HepG2 (cell line): Measurements from ENCODE around the gene SOBP. TPM values are rescaled to one million over a fixed set of nuclear protein-coding genes. Genes with fewer than 3 reads are reported as not detected.

Experiments used
- ATRX ChIP-seq: sonication (generic); formaldehyde crosslinking; IDR thresholded peaks from 2 replicates; pipeline ENCODE4 v1.4.0; 2020; ENCODE audit warnings: missing genetic modification reagents, borderline replicate concordance
- CBX5 ChIP-seq: sonication (generic); formaldehyde crosslinking; IDR thresholded peaks from 2 replicates; pipeline ENCODE4 v1.4.0; 2020; ENCODE audit warnings: missing genetic modification reagents, borderline replicate concordance
- DR1 ChIP-seq: sonication (generic); formaldehyde crosslinking; IDR thresholded peaks from 2 replicates; pipeline ENCODE4 v1.8.0; 2021; ENCODE audit warnings: mild to moderate bottlenecking, missing genetic modification reagents, inconsistent platforms
- GABPA ChIP-seq, 2 experiments: IDR thresholded peaks; 2 replicates each; pipeline ENCODE4 v1.6.1; 2011 to 2016; ENCODE audit warnings: low read depth in 2 of 2, low read length in 1 of 2, missing biosample characterization in 1 of 2, missing genetic modification characterization in 1 of 2
- KLF6 ChIP-seq: IDR thresholded peaks from 2 replicates; pipeline ENCODE4 v1.8.0; 2016; ENCODE audit warnings: missing biosample characterization, missing genetic modification reagents
- KMT2B ChIP-seq: IDR thresholded peaks from 2 replicates; pipeline ENCODE4 v1.6.1; 2016; ENCODE audit warnings: missing genetic modification reagents, missing compliant biosample characterization
- PAWR ChIP-seq: sonication (generic); formaldehyde crosslinking; IDR thresholded peaks from 2 replicates; pipeline ENCODE4 v1.4.0; 2020; ENCODE audit warnings: missing genetic modification reagents, mild to moderate bottlenecking, borderline replicate concordance
- PLRG1 ChIP-seq: fragments of 450-650 bp; conservative IDR thresholded peaks from 2 replicates; pipeline ENCODE4 v1.6.1; 2016
- POLR2G ChIP-seq: fragments of 200-400 bp; formaldehyde crosslinking; IDR thresholded peaks from 2 replicates; pipeline ENCODE4 v1.6.1; 2018; ENCODE audit warnings: mild to moderate bottlenecking, low read depth, low read length, moderate library complexity
- SRSF4 ChIP-seq: fragments of 200-400 bp; formaldehyde crosslinking; IDR thresholded peaks from one replicate; pipeline ENCODE4 v1.6.1; 2018; ENCODE audit warnings: mild to moderate bottlenecking, low read depth, low read length, moderate library complexity; ENCODE audit not compliant: poor library complexity, severe bottlenecking
- STAT5B ChIP-seq: sonication (generic); formaldehyde crosslinking; IDR thresholded peaks from 2 replicates; pipeline ENCODE4 v1.4.0; 2020; ENCODE audit warnings: missing genetic modification reagents
- TBP ChIP-seq: sonication (generic); formaldehyde crosslinking; IDR thresholded peaks from 2 replicates; pipeline ENCODE4 v1.5.0; 2020; ENCODE audit warnings: missing genetic modification reagents
- ZMYM4 ChIP-seq: sonication (generic); formaldehyde crosslinking; IDR thresholded peaks from 2 replicates; pipeline ENCODE4 v1.8.1; 2023; ENCODE audit warnings: mild to moderate bottlenecking, missing genetic modification reagents
- ZNF230 ChIP-seq: sonication (generic); formaldehyde crosslinking; IDR thresholded peaks from 2 replicates; pipeline ENCODE4 v1.4.0; 2020; ENCODE audit warnings: mild to moderate bottlenecking, missing genetic modification reagents
- ZNF382 ChIP-seq: sonication (generic); formaldehyde crosslinking; IDR thresholded peaks from 2 replicates; pipeline ENCODE4 v1.5.0; 2020; ENCODE audit warnings: missing genetic modification reagents, mild to moderate bottlenecking, borderline replicate concordance
- ZNF839 ChIP-seq: sonication (generic); formaldehyde crosslinking; IDR thresholded peaks from 2 replicates; pipeline ENCODE4 v1.4.0; 2020; ENCODE audit warnings: missing genetic modification reagents, mild to moderate bottlenecking, borderline replicate concordance
- polyA plus RNA-seq, 8 experiments: library from polyadenylated mRNA; depleted of rRNA in 3 of 8; stranded (reverse) in 7 of 8; unstranded in 1 of 8; fragments of >200 nt; fragmentation: Illumina TruSeq in 4 of 8; extraction: Trizol in 4 of 8; gene quantifications; 2 replicates each; pipeline versions ENCODE4 v1.2.1 to v1.2.3, GENCODE V29; 2011 to 2016; ENCODE audit warnings: low read depth in 4 of 8, missing spikeins in 1 of 8, mixed read lengths in 1 of 8; ENCODE audit not compliant: insufficient read depth in 1 of 8
- total RNA-seq, 5 experiments: library from RNA; depleted of rRNA; stranded (reverse); fragments of >200 nt; fragmentation: Illumina TruSeq; extraction: Trizol; gene quantifications; 2 replicates each; pipeline ENCODE4 v1.2.3, GENCODE V29; 2016; ENCODE audit warnings: low read depth in 1 of 5
- TF ChIP-seq, protein P1 (sequence below): sonication (generic); formaldehyde crosslinking; IDR thresholded peaks from 2 replicates; pipeline ENCODE4 v1.4.0; 2020; ENCODE audit warnings: missing genetic modification reagents
- TF ChIP-seq, protein P2 (sequence below): sonication (generic); formaldehyde crosslinking; IDR thresholded peaks from 2 replicates; pipeline ENCODE4 v1.5.0; 2020; ENCODE audit warnings: mild to moderate bottlenecking, missing genetic modification reagents, moderate library complexity
- TF ChIP-seq, protein P3 (sequence below): IDR thresholded peaks from 2 replicates; pipeline ENCODE4 v1.6.1; 2016; ENCODE audit warnings: control low read depth
- TF ChIP-seq, protein P4 (sequence below): sonication (generic); formaldehyde crosslinking; IDR thresholded peaks from 2 replicates; pipeline ENCODE4 v1.8.1; 2023; ENCODE audit warnings: mild to moderate bottlenecking, moderate library complexity, missing genetic modification reagents

Gene SOBP
- total and polyA plus RNA-seq, 2 of the 13 experiments (the other 11 are each of a cell fraction or from before 2014, with no cell fraction given), result 1.5 to 6.9 TPM

DNA sequence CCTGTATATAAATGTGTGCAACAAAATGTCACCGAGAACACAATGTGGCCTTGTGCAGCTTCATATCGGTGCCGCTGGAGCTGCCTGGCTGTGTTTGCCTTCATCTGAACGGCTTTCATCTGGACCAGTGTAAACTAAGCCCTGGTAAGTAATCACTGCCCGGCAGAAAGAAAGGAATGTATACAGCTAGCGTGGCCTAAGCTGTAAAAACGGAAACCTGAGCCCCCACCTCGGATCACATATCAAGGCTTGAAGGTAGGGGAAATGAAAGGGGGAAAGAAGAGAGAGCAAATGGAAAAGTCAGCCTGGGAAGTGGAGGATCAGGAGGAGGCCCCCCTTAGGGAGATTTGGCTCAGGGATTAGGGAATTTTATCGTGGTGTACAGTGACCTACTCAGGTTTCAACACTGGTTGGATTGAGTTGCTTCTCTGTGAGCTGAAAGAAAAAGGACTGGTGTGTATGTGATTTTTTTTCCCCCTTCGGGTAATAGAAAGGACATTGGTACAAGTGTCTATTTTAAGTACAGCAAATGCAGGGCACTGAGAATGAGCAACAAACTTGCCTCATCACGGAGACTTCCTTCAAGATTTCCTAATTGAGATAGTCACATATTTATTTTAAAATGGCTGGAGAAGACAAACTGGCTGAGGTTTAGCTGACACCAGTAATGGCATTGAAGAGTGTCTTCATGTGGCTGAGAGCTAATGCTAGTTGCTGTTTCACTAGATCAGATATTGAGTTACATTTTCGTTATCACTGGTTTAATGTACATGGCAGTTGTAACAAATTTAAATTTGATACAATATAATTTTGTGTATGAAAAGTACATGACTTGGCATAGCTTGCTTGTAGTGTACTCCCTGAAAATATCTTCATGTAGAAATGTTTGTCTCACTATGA, 3.5 kb downstream of the SOBP start (continued):
- TF ChIP-seq, protein P1, sequence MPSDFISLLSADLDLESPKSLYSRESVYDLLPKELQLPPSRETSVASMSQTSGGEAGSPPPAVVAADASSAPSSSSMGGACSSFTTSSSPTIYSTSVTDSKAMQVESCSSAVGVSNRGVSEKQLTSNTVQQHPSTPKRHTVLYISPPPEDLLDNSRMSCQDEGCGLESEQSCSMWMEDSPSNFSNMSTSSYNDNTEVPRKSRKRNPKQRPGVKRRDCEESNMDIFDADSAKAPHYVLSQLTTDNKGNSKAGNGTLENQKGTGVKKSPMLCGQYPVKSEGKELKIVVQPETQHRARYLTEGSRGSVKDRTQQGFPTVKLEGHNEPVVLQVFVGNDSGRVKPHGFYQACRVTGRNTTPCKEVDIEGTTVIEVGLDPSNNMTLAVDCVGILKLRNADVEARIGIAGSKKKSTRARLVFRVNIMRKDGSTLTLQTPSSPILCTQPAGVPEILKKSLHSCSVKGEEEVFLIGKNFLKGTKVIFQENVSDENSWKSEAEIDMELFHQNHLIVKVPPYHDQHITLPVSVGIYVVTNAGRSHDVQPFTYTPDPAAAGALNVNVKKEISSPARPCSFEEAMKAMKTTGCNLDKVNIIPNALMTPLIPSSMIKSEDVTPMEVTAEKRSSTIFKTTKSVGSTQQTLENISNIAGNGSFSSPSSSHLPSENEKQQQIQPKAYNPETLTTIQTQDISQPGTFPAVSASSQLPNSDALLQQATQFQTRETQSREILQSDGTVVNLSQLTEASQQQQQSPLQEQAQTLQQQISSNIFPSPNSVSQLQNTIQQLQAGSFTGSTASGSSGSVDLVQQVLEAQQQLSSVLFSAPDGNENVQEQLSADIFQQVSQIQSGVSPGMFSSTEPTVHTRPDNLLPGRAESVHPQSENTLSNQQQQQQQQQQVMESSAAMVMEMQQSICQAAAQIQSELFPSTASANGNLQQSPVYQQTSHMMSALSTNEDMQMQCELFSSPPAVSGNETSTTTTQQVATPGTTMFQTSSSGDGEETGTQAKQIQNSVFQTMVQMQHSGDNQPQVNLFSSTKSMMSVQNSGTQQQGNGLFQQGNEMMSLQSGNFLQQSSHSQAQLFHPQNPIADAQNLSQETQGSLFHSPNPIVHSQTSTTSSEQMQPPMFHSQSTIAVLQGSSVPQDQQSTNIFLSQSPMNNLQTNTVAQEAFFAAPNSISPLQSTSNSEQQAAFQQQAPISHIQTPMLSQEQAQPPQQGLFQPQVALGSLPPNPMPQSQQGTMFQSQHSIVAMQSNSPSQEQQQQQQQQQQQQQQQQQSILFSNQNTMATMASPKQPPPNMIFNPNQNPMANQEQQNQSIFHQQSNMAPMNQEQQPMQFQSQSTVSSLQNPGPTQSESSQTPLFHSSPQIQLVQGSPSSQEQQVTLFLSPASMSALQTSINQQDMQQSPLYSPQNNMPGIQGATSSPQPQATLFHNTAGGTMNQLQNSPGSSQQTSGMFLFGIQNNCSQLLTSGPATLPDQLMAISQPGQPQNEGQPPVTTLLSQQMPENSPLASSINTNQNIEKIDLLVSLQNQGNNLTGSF, result no peak
- TF ChIP-seq DR1 (no peak), ZNF839 (CRISPR knock-in tag) (no peak), POLR2G (peak; percentile 35; the same call in 1 of the 2 replicates), CBX5 (CRISPR knock-in tag) (no peak; the same call in 1 of the 2 replicates), KMT2B (peak; percentile 48; the same call in 1 of the 2 replicates), SRSF4 (no peak), PLRG1 (no peak), TBP (CRISPR knock-in tag) (no peak), KLF6 (no peak), ATRX (CRISPR knock-in tag) (no peak), ZNF382 (CRISPR knock-in tag) (no peak), PAWR (CRISPR knock-in tag) (no peak), ZMYM4 (CRISPR knock-in tag) (peak; percentile 84), STAT5B (CRISPR knock-in tag) (no peak), GABPA (IDR thresholded peaks at IDR 0.05; ENCODE audit: low read depth, low read length) (no peak), GABPA (CRISPR knock-in tag; IDR thresholded peaks at IDR 0.05; ENCODE audit: low read depth) (peak; percentile 31; the same call in 1 of the 2 replicates), ZNF230 (CRISPR knock-in tag) (0 out of 2 replicates have a peak, but pooled peaks have one; percentile 33)
- TF ChIP-seq, protein P2, sequence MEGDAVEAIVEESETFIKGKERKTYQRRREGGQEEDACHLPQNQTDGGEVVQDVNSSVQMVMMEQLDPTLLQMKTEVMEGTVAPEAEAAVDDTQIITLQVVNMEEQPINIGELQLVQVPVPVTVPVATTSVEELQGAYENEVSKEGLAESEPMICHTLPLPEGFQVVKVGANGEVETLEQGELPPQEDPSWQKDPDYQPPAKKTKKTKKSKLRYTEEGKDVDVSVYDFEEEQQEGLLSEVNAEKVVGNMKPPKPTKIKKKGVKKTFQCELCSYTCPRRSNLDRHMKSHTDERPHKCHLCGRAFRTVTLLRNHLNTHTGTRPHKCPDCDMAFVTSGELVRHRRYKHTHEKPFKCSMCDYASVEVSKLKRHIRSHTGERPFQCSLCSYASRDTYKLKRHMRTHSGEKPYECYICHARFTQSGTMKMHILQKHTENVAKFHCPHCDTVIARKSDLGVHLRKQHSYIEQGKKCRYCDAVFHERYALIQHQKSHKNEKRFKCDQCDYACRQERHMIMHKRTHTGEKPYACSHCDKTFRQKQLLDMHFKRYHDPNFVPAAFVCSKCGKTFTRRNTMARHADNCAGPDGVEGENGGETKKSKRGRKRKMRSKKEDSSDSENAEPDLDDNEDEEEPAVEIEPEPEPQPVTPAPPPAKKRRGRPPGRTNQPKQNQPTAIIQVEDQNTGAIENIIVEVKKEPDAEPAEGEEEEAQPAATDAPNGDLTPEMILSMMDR (CRISPR knock-in tag), result no peak
- TF ChIP-seq, protein P3, sequence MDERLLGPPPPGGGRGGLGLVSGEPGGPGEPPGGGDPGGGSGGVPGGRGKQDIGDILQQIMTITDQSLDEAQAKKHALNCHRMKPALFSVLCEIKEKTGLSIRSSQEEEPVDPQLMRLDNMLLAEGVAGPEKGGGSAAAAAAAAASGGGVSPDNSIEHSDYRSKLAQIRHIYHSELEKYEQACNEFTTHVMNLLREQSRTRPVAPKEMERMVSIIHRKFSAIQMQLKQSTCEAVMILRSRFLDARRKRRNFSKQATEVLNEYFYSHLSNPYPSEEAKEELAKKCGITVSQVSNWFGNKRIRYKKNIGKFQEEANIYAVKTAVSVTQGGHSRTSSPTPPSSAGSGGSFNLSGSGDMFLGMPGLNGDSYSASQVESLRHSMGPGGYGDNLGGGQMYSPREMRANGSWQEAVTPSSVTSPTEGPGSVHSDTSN (CRISPR knock-in tag), result no peak; the same call in 1 of the 2 replicates
- TF ChIP-seq, protein P4, sequence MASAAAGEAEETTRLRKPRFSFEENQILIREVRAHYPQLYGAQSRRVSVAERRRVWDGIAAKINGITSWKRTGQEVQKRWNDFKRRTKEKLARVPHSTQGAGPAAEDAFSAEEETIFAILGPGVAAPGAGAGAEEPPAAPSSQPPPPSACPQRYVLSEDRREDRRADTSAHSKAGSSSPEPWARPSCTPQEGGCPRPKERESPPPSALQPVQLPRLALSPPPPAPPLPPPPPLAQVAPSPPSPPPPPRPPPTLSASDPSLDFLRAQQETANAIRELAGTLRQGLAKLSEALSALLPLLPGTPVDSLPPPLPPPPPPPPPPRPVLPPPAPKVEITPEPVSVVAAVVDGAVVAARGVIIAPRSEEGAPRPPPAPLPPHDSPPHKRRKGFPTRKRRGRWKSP, result peak; percentile 83; the same call in 1 of the 2 replicates
